GM21360 (cell line): ENCODE measurements around the gene GRM8.

Experiments
- ATAC-seq: cut with Tn5 transposase; IDR thresholded peaks from one replicate; pipeline ENCODE4 v1.9.1; 2021; ENCODE audit warnings: mild to moderate bottlenecking, moderate library complexity; ENCODE audit not compliant: unreplicated experiment

GRM8 gene

DNA sequence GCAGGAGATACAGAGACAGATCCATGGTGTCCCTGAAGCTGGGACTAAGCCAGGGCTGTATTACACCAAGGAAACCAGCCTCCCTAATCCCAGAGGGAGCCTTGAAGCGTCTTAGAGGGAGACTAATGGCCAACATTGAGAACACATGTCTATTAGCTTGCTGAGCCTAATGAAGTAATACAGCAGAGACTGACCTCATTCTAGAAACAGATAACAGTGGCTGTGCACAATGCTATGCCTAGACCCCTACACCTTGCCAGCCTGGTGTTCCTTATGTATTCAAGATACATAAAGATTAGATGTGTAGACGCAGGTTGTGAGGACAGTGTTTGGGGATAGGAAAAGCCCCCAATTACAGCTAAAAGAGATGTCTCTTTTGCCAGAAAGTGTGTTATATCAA lies 19.1 kb downstream of the GRM8 start:
- no peak for ATAC-seq

DNA sequence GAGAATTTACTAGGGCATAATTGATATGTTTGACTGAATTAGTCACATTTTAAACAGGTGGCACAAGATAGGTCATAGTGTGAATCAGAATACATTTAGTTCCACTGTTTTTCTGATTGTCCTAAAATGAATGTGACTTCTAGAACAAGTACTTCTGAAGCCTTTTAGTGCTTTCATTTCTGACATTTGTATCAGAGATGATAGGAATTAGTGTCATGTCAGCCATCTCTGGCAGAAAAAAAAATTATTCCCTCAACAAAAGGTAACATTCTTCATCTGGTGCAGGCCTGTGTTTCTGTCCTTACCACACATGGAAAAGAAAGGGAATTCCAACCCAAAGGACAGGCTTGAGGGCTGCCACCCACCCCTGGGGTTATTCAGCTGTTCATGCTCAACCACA lies 21.3 kb downstream of the GRM8 start:
- no peak for ATAC-seq

DNA sequence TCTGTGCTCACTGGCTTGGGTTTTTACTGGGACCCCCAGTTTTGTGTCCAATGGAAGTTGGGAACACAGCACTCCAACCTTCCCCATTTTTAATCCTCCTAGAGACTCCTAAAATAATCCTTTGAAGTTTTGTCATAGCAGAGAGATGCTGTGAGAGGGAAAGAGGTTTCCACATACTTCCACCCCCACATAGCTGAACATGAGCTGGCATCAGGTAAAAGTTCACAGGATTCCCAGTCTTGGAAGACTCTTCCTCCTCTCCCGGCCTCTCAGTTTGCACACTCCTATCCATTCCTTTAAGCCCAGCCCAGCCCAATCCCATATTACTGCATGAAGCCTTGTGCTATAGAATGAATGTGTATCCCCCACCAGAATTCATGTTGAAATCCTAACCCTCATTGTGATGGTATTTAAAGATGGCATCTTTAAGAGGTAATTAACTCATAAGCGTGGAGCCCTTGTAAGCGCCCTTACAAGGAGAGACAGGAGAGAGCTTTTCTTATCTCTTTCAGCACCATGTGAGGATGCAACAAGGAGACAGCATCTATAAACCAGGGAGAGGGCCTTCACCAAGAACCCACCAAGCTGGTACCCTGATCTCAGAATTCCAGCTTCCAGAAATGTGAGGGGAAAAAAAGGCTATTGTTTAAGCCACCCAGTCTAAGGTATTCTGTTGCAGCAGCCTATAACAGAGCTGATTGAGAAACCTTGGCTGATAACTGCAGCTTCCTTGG lies 22.4 kb downstream of the GRM8 start:
- ATAC-seq, result no peak

DNA sequence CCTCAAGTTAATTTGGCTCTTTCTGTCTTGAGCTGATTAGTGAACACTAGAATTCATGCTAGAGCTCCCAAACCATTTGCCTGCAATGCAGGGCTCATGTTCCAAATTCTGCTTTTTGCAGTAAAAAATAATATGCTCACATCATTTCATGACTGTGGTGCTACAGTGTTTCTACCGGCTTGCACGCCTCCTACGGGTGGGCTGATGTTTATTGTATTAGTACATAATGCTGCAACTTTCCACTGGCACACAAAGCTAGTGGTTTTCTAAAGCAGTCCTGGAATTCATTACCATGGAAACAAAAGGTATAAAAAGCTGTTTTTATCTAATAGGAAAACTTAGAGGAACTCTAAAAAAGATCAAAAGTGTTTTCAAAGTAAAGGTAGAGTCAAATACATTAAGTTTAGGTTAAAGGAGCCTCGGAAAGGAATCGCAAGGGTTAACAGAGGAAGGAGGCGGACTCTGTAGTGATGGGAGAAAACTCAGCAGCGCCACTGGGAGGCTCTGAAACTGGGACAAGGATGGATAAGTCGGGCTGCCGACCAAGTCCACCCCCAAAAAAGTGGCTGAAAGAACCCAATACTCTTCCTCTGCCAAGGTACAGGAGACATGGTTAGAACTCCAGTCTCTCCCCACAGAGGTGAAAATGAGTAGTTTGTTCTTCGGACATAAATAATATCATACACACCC lies 25.9 kb downstream of the GRM8 start:
- ATAC-seq, result no peak

DNA sequence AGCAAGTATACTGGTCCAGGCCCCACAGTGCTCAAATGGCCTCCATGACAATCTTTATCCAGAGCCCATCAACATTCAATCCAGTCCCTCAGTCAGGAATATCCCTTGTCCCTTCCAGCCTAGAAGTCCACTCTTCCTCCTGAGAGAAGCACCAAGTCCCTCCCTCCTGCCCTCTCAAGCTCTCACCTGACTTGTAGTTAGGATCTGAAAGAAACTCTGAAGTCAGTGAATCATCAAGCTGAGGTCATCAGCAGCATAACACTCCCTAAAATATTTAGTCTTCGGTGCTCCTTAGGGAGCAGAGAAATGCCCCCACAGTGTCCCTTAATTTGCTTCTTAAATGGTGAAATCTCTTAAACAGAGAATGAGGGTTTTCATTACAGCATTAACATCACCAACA lies 31.0 kb downstream of the GRM8 start:
- ATAC-seq, result no peak

DNA sequence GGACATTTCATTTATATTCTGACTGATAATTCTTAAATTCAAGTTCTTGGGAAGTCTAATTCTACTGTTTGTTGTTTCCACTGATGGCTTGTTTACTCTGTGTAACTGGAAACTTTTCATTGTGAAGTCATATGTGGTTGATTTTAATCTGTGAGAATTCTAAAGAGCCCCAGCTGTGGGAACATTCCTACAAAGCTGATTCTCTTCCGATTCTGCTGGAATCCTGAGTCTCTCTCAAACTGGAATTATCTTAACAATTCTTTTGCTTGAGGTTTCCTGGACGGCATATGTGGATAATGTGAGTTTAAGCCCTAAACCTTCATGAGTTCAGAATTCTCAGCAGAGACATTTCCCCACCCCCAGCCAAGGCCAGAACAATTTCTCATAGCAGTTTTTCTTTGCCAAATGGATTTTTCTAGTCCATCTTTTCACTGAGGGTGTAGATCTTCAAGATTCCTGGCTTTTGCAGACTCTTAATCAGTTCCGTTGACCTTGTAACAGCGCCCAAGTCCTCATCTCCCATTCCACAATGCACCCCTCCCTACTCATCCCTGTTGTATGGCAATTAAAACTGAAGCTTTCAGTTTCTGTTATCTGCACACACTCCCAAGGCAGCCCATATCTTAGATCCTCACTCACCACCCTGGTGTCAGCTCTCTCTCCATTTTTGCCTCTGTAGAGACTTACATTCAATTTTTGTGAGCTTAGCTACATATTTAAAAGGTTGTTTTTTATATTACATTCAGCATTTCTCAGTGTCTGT lies 37.6 kb downstream of the GRM8 start:
- ATAC-seq, result no peak

DNA sequence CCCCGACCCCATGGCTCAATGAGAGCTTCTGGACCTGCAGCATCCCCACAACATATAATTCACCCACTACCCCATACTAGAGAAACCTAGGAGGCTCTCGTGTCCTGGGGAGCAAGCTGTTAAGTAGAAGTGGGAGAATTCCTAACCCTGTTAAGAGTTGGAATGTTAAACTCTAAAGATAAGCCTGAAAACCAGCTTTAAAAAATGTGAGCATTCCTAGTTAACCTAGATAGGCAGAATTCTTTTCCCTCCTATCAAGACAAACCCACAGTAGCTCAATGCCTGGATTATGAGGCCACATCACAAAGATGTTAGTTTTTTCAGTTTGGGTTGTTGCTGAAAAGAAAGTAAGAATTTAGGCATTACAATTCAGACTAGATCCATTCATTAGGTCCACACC lies 42.9 kb downstream of the GRM8 start:
- ATAC-seq, result no peak

DNA sequence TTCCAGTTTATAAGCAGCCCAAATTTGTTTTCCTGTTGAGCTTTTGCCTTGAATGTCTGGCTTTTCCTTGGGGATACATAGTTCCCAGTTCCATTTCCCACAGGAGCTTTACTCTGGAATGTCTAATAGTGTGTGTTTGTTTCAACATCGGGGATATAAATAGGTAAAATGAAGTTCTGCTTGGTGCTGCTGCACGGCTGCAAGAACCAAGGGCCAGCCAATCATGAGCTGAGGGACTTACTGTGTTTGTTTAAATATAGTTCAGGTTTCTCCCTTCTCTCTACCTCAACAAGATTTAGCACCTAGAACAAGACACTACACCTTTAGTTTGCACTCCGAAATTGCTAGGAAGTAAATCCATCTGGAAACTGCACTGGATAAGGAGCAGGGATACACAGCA lies 43.9 kb downstream of the GRM8 start:
- no peak for ATAC-seq

DNA sequence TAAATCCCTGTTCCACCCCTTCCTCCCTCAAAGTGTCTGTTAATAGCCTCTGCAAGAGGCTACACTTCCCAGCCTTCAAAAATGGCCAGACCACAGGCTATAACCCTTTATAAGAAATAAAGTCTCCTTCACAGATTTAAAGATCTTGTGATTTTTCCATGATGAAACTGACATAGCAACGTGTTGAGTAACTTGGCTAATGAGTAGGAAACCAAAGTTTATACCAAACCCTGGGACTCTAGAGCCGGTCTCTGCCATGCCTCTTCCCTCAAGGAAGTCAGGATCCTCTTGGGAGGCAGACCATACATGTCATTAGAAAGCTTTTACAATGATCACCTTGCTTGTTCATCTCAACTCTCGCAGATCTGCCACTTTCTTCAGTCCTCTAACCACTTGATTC lies 44.4 kb downstream of the GRM8 start:
- no peak for ATAC-seq

DNA sequence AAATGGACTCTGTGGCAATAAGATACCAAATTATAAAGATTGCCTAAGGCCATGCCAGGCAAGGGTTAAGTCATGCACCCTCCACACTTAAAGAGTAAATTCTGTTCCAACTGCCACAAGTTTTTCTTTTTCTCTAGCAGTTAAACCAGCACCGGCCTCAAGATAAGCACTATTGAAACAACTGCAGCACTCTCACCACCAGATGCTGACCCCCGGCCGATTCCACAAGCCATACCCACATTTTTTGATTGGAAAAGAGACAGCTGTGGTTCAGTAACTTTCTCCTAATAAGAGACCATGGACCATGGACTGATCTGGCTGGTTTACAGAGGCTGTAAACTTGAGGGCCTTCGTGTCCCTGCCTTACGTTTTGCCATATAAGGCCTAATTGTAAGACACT lies 44.9 kb downstream of the GRM8 start:
- ATAC-seq, result no peak

DNA sequence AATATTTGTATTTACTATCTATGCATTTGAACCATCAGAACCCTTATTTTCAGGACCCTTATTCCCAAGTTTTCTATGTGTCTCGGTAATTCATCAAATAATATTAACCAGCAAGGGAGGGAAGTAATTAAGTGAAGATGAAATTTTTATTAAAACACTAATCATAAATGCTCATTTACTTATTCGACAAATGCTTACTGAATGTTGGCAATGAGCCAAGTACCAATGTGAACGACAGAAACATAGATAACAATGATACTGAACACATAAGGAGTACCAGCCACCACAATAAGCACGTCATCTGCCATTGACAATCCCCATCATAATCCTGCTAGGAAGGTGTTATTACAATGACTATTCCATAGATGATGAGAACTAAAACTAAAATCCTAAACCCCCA lies 45.5 kb downstream of the GRM8 start:
- ATAC-seq, result no peak

DNA sequence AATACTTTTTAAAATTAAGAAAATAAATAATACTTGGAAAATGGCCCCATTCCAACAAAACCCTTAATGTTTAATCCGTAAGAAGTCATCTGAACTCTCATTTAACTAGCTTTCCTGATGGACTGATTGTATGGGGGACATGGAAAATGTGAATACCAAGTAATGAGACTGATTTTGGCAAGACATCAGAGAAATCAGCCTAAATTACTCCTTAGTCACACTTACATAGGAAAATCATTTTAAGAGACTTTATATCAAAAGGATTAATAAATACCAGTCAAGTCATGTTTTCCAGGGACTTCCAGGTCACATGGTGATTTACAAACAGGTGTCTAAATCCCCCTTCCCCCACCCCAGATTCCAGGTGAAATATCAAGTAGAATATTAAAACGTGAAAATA lies 58.2 kb downstream of the GRM8 start:
- ATAC-seq, result no peak

DNA sequence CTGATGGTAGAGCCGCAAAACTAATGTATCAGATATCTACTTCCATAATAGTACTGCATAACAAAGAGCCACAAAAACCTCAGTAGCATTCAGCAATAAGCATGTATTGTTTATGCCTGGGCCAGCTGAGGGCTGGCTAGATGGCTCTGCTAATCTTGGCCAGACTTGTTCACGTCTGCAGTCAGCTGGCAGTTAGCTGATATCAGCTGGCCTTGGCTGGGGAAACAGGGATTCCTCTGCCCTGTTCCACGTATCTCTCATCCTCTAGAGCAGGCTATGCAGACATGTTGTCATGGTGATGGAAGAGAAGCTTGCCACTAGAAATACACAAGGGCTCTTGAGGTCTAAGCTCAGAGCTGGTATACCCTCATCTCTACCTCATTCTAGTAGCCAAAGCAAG lies 62.9 kb downstream of the GRM8 start:
- ATAC-seq, result no peak

DNA sequence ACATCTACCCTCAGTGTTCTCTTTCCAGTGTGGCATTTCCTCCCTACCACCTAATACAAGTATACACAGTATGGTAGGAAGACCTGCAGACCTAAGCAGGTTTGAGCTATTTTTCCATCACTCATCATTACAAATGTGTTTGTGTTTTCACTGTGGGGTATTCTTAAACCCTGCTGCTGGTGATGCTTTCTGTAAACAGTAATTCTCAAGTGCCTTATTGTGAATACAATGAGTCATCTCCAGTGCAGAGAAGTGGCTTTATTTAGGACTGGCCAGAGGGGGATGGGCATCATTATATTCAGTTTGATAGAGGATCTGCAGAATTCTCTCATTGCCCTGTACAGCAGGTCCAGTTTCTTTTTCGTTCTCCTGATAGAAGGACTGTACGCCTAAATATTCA lies 63.7 kb downstream of the GRM8 start:
- ATAC-seq, result no peak

DNA sequence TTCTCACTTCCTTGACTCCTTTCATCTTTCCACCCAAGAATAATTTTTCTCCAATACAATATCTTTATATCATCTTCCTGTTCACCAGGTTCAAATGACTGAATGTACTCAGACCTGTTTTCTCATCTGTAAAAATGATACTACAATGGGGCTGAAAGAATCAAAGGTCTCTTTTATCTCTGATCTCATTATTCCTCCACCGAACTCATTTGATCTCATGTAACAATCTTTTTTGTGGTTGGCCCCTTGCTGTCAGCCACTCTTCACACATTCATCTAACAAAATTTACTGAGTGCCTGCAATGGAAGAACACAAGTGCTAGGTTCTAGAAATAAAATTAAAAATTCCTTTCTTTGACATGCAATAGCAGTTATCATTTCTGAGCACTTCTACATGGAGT lies 65.0 kb downstream of the GRM8 start:
- ATAC-seq, result no peak

DNA sequence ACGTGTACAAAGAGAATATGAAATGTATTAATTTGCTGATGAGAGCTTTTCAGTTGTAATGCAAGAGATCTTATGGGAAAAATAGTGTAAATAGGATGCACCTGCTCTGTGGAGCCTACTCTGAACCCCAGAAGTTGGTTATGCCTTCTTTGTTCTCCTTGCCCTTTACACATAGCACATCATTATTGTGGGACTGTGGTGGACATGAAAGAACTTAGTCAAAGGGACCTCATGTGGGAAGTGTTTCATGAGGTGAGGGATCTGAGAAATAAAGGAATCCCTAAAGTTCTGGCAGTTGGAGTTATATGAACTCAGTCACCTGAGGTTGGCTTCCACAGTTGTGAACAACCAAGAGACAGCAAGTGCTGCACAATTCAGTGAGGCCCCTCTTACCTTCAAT lies 66.1 kb downstream of the GRM8 start:
- ATAC-seq, result no peak

DNA sequence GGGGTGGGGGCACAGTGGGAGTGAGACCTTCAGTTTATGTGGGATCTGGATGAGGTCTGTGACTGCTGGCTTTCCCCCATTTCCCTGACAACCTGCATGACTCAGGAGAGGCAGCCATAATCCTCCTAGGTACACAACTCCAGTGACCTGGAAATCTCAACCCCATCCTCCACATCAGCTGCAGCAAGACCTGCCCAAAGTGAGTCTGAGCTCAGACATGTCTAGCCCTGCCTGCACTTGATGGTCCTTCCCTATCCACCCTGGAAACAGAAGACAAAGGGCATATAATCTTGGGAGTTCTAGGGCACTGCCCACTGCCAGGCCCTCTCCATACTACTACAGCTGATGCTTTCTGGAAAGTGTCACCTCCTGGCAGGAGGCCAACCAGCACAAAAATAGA lies 75.6 kb downstream of the GRM8 start:
- ATAC-seq, result no peak

DNA sequence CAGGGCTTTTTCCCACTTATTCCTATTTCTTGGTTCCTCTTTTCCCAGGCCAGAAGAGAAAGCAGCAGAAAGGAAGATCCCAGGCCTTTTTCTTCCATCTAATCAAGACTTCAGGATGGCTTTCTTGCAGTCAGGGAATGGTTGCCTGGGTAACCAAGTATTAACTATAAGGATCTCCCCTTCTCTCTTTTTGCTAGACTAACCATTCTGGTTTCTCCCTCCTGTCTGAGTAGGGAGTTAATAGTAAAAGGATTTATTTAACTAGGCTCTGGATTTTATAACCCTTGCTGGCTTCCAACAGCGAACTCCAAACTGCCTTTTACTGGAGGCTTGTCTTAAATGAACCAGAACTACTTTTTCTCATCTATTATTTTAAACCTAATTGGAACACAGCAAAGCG lies 90.4 kb downstream of the GRM8 start:
- no peak for ATAC-seq

DNA sequence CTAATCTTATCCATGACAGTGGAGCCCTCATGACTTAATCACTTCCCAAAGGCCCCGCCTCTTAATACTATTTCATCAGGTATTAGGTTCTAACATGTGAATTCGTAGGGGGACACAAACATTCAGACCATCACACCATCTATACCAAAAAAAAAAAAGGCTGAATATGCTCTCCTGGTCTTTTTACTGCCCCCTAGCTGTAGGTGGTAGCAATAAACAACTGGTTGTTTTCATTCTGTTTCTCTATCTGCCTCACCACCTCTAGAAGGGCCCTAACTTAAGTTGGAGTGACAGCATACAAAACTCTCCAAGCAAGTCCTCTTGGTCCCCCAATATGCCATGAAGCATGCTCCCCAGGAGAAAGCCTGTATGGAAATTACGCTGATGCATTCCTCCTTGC lies 94.1 kb downstream of the GRM8 start:
- ATAC-seq, result peak; percentile 62

DNA sequence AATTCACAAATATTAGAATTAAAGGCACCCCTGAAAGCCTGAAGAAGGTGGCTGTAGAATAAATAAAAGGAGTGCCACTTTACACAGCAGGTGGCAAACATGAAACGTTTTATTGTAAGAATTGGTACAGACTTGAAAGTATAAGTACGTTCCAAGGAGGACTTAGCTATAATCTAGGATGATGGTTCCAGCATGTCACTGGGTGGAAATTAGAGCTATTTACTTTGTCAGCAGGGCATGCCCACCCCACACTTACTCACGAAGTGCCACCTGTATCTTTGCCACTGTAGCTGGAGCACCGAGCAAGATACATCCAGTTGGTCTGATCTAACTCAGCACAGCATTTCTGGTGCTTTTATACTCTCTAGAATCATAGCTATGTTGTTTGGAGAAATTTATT lies 97.8 kb downstream of the GRM8 start:
- no peak for ATAC-seq

DNA sequence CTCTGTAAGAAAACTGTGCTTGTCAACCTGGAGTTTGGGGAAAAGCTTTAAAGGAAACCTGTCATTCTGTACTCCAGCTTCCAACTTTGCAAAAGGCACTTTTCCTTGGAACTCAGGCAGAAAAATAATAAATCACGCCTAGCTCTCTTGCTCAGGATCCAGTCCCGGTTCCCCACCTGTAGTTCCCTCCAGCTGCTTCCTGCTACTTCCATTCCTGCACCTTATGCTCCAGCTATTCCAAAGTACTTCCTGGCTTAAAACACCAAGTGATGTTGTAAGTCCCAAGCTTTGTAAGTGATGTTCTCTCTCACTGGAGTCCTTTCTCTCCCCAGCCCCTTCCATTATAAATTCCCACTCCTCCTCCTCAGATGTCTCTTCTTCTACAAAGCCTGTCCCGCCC lies 98.6 kb downstream of the GRM8 start:
- no peak for ATAC-seq

DNA sequence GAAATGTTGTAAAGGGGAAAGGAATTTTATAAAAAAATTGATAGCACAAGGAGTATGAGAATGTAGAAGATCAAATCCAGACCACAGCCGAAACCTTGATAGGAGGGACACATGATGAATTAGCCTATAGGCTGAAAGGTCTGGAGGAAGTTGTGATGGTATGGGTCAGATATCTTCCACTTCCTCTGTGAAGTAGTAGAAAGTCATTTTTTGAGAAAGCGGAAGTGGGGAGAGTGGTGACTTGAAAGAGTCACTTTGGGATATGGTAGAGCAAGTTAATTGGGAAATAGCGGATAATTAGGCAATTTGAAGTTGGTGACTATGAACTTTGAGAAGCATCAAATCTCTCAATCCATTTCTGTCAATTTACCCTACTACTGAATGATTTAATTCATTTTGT lies 99.4 kb downstream of the GRM8 start:
- no peak for ATAC-seq
